A673 (cell line): ENCODE data around the gene TBX20. TPM values are rescaled to one million over a fixed set of nuclear protein-coding genes. Genes with fewer than 3 reads are reported as not detected.
"Not testable (repeated sequence)": the region's sequence is repeated elsewhere in the genome, so short reads cannot be mapped to it uniquely, and the experiment has no call there.

Source experiments
- BruUV-seq: library from RNA; stranded (reverse); fragments of 400-500 nt; replicated peaks from 2 replicates; lab custom pipeline; 2021; lab: Mats Ljungman, UMichigan
- CTCF ChIA-PET: fragments of 300-600 bp; sonication (Branson Sonifier 250); formaldehyde crosslinking; loops from one replicate; lab custom pipeline; 2022; ENCODE audit warnings: antibody characterized with exemption; lab: Charles Lee
- POLR2A ChIA-PET: fragments of 300-600 bp; sonication (Branson Sonifier 250); formaldehyde crosslinking; loops from one replicate; lab custom pipeline; 2022; ENCODE audit warnings: antibody characterized with exemption; ENCODE audit not compliant: low non-redundant PET; lab: Charles Lee
- DNase-seq: peaks from one replicate; pipeline ENCODE4 v3.0.0-alpha.2; 2015; ENCODE audit warnings: low spot score
- H3K27ac ChIP-seq: fragments of 200-600 bp; sonication (generic); 2 replicates; pipeline ENCODE4 v1.5.1; 2016; ENCODE audit warnings: mixed run types, low read depth, mild to moderate bottlenecking, mixed read lengths, antibody characterized with exemption, low read length; ENCODE audit not compliant: poor library complexity, severe bottlenecking
- H3K27me3 ChIP-seq: fragments of 200-600 bp; sonication (generic); replicated peaks from 2 replicates; pipeline ENCODE4 v1.6.1; 2017; ENCODE audit warnings: mixed run types, low read depth, mild to moderate bottlenecking, mixed read lengths, antibody characterized with exemption, low read length; ENCODE audit not compliant: insufficient read depth, poor library complexity
- H3K36me3 ChIP-seq: fragments of 200-600 bp; sonication (generic); 2 replicates; pipeline ENCODE4 v1.6.1; 2016; ENCODE audit warnings: mixed run types, mild to moderate bottlenecking, mixed read lengths, antibody characterized with exemption, low read length; ENCODE audit not compliant: insufficient read depth, poor library complexity, severe bottlenecking
- H3K4me1 ChIP-seq: fragments of 200-600 bp; sonication (generic); 2 replicates; pipeline ENCODE4 v1.6.1; 2017; ENCODE audit warnings: mixed run types, mild to moderate bottlenecking, mixed read lengths, antibody characterized with exemption, low read length; ENCODE audit not compliant: insufficient read depth, poor library complexity, severe bottlenecking
- H3K4me3 ChIP-seq: fragments of 200-600 bp; sonication (generic); 2 replicates; pipeline ENCODE4 v1.5.1; 2016; ENCODE audit warnings: low read depth, mixed run types, mild to moderate bottlenecking, mixed read lengths, low read length; ENCODE audit not compliant: poor library complexity, severe bottlenecking
- H3K9me3 ChIP-seq: fragments of 200-600 bp; sonication (generic); 2 replicates; pipeline ENCODE4 v1.6.1; 2016; ENCODE audit warnings: mixed run types, low read depth, mild to moderate bottlenecking, mixed read lengths, antibody characterized with exemption, low read length; ENCODE audit not compliant: poor library complexity, severe bottlenecking
- EZH2 ChIP-seq: fragments of 200-600 bp; sonication (generic); IDR thresholded peaks from 2 replicates; pipeline ENCODE4 v1.6.1; 2017; ENCODE audit warnings: borderline replicate concordance, low read depth, mild to moderate bottlenecking, mixed read lengths, antibody characterized with exemption, low read length; ENCODE audit not compliant: poor library complexity, severe bottlenecking
- intact Hi-C: fragments of 100-400 bp; cut with micrococcal nuclease; formaldehyde crosslinking; loops from one replicate; pipeline ENCODE4 v1.10.0; 2022; ENCODE audit not compliant: unreplicated experiment
- total RNA-seq: library from RNA; stranded (reverse); gene quantifications from 2 replicates; pipeline ENCODE4 v1.2.3, GENCODE V29; 2021
- TF ChIP-seq, protein P1 (sequence below): fragments of 300-800, 200-600 bp; sonication (generic); conservative IDR thresholded peaks from 2 replicates; pipeline ENCODE4 v1.5.1; 2017; ENCODE audit warnings: low read depth, mild to moderate bottlenecking, antibody characterized with exemption, low read length, moderate library complexity, mixed read lengths

Gene TBX20
- total RNA-seq, 1 experiment from 2014 or later, result 1.8 TPM

DNA sequence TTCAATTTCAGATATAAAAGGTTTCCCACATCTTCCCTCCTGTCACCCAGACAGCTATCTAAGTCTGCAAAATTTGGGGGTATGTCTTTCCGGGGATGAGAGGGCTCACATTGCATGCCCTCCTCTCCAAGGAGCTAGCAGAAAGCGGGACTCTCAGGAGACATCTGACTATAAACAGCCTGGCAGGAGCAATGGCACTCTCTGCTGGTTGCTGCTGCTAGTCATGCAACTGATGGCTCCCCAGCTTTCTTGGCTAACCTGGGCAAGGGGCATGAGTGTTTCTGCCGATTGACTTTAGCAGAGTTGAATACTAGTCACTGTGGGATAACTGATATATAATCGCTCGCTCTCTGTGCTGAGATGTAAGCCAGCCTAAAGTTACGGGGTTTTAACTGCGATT, 12.0 kb downstream of the TBX20 start:
- DNase-seq, result no peak
- H3K27me3 ChIP-seq, result peaks cover 38% of the 10 kb centered on the region
- intact Hi-C loops, result no loop called here
- H3K4me3 ChIP-seq, result no peak overlapping the region
- no peaks in the 10 kb centered on the region for H3K36me3 ChIP-seq
- H3K9me3 ChIP-seq, result no peaks in the 10 kb centered on the region
- TF ChIP-seq, protein P1, sequence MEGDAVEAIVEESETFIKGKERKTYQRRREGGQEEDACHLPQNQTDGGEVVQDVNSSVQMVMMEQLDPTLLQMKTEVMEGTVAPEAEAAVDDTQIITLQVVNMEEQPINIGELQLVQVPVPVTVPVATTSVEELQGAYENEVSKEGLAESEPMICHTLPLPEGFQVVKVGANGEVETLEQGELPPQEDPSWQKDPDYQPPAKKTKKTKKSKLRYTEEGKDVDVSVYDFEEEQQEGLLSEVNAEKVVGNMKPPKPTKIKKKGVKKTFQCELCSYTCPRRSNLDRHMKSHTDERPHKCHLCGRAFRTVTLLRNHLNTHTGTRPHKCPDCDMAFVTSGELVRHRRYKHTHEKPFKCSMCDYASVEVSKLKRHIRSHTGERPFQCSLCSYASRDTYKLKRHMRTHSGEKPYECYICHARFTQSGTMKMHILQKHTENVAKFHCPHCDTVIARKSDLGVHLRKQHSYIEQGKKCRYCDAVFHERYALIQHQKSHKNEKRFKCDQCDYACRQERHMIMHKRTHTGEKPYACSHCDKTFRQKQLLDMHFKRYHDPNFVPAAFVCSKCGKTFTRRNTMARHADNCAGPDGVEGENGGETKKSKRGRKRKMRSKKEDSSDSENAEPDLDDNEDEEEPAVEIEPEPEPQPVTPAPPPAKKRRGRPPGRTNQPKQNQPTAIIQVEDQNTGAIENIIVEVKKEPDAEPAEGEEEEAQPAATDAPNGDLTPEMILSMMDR, result no peak
- TF ChIP-seq EZH2, result no peak
- no TSS peak for BruUV-seq
- no peaks in the 10 kb centered on the region for H3K4me1 ChIP-seq
- H3K27ac ChIP-seq, result no peak overlapping the region
- ChIA-PET POLR2A (no interaction called here), CTCF (no interaction called here)

GRCh38 chr7:35241436-35241835, 12.5 kb downstream of the TBX20 start:
- Histone ChIP-seq H3K4me1 (no peaks in the 10 kb centered on the region), H3K9me3 (no peaks in the 10 kb centered on the region), H3K27ac (no peak overlapping the region), H3K4me3 (no peak overlapping the region), H3K27me3 (peaks cover 36% of the 10 kb centered on the region), H3K36me3 (no peaks in the 10 kb centered on the region)
- CTCF ChIA-PET, result no interaction called here
- POLR2A ChIA-PET, result no interaction called here
- TF ChIP-seq, protein P1, result no peak
- TF ChIP-seq EZH2, result no peak
- intact Hi-C loops, result no loop called here
- no TSS peak for BruUV-seq
- no peak for DNase-seq

DNA sequence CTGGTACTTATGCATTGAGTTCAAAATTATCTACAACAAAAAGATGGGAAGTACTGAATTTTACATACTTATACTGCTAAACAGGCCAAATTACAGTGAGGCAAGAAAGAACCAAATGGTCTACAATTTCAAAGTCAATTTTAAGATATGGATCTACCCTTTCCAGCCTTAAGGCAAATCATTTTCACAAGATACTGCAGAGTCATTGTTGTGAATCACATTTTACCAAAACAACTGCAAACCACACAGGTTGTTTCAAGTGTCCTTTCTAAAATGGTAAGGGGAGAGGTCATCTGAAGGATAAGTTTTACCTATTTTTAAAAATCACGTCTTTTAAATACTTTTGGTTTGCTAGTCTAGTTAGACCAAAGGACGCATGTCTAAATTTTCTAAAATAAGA, 12.9 kb downstream of the TBX20 start:
- BruUV-seq, CTCF ChIA-PET, H3K27ac ChIP-seq, H3K9me3 ChIP-seq, POLR2A ChIA-PET, H3K4me3 ChIP-seq, H3K36me3 ChIP-seq, intact Hi-C loops, H3K4me1 ChIP-seq, DNase-seq: not testable (repeated sequence)
- peaks cover 31% of the 10 kb centered on the region for H3K27me3 ChIP-seq

- H3K36me3 ChIP-seq, H3K9me3 ChIP-seq, H3K4me3 ChIP-seq, POLR2A ChIA-PET, H3K27ac ChIP-seq, intact Hi-C loops, CTCF ChIA-PET, H3K4me1 ChIP-seq, BruUV-seq, DNase-seq: not testable (repeated sequence)
- H3K27me3 ChIP-seq, result peaks cover 10% of the 10 kb centered on the region
These were observed 15.4 kb downstream of the TBX20 start for GRCh38 chr7:35238456-35238855.
